Activated CD8-positive, alpha-beta memory T cell treated with anti-CD3 and anti-CD28 coated beads for 48 hours (primary cell): ENCODE measurements around the gene GTF2F2.
"Not testable (repeated sequence)": the region's sequence is repeated elsewhere in the genome, so short reads cannot be mapped to it uniquely, and the experiment has no call there.

ENCODE experiments used
- DNase-seq, 3 experiments: peaks; one replicate each; pipeline ENCODE4 v3.0.0-alpha.2; 2020; ENCODE audit warnings: low read depth in 2 of 3, low spot score in 2 of 3

The GTF2F2 gene

DNA sequence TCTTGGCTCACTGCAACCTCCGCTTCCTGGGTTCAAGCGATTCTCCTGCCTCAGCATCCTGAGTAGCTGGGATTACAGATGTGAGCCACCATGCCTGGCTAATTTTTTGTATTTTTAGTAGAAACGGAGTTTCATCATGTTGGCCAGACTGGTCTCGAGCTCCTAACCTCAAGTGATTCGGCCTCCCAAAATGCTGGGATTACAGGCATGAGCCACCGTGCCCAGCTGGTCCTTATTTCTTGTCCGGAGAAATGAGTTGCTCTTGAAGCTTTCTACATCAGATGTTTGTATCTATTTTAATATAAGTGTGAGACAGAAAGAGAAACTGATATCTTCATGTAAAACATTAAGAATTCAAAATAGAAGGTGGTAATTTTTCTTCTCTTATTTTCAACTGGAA lies 124.4 kb downstream of the GTF2F2 start:
- not testable (repeated sequence) for DNase-seq

DNA sequence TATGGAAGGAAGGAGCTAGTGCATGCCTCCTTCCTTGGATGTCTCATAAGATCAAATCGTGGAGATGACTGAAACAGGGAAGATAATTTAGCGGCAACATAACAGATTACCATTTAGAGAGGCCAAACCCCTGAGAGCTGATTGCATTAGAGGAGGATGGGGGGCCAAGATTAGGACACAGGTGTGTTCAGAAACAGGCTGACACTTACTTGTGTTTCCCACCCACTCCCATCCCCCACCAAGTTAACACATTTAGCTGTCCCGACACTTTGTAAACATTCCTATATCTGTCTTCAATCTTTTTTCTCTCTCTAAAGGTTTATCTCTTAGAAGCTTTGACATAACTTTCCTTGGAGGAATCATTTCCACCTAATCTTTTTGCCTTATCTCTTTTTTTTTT lies 129.4 kb downstream of the GTF2F2 start:
- DNase-seq = no peak

DNA sequence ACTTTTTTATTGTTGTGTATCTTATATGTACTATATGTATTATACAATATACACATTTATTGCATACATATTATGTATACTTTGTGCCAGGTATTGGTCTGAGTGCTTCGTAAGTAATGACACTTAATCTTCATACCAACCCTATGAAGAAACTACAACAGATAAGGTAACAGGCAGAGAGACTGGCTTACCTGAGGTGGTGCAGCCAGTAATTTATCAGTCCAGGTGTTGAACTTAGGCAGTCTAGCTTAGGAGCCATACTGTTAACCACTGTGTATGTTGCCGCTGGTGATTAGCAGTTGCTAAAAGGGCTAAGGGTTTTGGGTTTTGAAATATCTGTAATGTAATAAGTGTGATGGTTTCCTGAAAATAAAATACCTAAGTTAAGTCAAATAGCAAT lies 134.1 kb downstream of the GTF2F2 start:
- DNase-seq = no peak

DNA sequence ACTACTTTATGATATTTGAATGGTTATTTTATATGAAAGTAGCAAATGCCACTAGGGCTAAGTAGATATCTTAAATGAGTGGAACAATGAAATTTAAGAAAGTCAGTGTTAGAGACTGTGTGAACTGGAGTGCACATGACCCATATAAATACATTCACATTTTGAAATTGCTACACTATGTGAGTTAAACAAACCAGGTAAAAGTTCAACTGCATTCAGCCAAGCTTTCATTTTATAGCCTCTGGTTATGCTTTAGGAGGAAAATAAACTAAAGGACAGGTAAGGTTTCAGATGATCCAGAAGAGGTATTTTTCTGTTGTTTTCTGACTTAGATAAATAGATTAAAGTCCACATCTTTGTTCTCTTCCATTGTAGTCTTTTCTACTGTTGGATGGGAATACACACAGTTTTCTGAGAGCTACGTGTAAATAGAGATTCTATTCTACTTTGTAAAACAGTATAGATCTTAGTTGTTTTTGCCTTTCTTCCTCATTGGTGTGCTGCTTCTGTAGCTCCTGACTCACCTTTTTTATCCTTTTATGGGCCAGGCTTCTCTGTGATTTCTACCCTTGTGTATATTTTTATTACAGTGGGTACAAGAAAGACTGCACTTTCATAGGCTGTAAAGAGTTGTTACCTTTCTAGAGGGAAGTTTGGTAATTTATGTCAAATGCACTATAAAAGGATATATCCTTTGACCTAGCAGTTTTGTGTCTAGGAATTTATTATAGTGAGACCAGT lies 135.1 kb downstream of the GTF2F2 start:
- DNase-seq = no peak

DNA sequence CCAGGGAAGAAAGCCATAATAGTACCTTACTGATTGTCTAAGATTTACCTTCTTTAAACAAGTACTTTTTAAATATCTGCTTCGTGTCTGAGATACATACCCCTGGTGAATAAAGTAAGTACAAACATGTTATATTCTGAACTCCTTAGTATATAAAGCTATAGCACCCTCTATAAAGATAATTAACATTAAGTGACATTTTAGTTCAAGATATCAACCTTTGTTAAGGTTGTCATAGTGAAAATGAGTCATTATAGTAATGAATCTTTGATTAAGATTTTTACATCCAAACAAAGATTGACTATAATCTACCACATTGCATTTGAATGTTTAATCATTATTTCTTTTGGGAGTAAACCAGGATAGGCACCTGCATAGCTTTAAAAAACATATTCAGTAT lies 135.9 kb downstream of the GTF2F2 start:
- DNase-seq = no peak

DNA sequence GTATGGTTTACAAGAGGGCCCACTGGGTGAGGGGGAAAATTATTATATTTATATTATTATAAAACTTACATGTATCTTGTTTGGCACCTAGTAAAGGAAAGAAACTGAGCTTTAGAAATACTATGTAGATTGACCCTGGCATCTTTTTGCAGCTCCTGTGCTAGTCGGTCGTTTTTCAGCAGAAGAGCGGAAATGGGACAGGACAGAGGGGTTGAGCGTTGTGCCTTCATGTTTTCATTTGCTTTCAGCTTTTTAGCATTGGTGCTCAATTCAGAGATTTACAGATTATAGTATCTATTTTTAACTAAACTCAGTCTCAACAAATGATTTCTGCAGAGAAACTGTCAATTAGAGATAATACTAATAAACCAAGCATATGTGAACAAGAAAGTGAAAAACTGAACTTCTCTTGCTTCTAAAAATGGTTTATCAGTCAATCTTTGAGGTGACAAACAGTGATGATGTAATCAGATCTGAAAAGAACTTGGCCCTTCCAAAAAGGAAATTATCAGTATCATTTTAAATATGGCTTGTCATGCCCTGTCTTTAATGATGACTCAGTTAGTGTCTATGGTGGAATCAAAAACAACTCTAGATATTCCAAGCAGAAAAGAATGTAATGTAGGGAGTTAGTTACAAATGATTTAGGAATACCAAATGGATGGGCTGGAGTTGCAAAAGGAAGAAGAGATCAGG lies 137.5 kb downstream of the GTF2F2 start:
- no peak for DNase-seq

DNA sequence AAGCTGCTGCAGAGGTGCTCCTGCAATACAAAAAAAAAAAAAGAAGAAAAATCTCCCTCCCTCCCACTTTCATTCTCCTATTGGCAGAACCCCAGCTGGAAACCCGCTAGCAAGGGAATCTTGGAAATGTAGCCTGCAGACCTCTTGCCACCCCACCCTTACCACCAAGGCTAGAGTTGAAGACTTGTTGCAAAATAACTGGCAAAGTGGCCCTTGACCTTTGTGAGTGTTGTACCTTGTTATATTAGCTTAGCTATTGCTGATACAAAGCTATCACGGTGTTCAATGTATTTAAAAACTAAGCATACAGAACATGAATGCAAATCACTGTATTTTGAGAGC lies 138.0 kb downstream of the GTF2F2 start:
- no peak for DNase-seq

DNA sequence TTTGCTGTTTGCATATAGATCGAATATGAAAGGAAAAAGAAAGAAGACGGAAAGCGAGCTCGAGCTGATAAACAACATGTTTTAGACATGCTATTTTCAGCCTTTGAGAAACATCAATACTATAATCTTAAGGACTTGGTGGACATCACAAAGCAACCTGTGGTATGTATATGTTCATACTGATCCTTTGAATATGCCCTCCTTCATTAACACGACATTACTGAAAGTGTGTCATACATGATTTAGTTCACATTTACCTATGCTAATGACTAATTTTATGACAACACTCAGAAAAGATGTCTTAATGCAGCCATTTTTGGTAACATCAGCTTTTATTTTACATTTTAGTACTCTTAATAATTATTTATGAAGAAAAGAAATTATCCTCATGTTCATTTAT lies 146.9 kb downstream of the GTF2F2 start:
- DNase-seq = no peak

DNA sequence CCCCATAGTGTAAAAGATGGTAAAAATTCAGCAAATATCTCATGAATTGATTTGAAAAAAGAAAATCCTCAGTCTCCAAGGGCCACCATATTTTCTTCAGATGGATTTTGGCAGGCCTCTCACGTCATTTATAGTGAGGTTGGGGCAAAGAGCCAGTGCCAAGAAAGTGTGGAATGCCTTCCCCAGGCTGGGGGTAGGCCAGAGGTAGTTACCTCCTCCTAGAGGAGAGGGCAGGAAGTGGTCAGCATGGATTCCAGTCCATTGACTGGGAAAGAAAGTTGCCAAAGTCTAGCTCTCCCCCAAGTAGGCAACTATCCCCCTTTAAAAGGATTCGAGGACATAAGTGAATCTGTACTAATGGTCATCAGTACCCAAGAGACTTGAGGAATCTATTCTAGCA lies 148.9 kb downstream of the GTF2F2 start:
- DNase-seq = no peak

DNA sequence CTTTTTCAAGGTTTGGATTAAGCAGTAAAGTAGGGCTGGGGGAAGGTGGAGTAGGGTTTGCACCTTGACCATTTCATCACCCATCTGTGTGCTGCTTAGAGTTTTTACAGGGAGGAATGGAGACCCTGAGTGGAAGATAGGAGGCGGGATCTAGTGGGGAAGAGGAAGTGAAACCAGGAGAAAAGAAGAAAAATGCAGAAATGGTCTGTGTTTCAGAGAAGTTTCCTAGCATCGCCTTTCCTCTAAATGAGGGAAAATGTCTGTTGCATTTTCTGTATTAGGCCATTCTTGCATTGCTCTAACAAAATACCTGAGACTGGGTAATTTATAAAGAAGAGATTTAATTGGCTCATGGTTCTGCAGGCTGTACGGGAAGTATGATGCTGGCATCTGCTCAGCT lies 156.6 kb downstream of the GTF2F2 start:
- DNase-seq = no peak

DNA sequence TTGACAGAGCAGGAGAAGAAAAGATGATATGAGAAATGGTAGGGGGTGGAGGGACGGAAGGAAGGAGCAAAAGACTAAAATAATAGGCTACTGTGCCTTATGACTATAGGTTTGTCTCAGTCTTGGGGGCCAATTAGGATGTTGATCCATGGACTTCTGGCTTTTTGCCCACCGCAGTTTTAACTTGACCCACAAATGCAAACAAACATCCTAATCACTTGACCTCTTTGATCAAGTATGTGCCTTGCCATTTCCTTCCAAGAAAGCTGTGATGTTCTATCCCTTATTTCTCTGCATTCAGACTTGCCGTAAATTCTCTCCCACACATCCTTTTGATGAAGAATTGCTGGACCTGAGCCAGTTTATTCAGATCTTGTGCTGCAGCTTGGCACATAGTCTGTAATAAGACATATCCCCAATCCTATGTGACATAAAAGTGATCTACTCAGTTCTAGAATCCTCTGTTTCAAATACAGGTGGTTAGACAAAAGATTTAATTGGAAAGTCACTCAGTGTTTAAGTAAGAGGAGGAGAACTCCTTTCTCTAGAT lies 157.9 kb downstream of the GTF2F2 start:
- no peak for DNase-seq

DNA sequence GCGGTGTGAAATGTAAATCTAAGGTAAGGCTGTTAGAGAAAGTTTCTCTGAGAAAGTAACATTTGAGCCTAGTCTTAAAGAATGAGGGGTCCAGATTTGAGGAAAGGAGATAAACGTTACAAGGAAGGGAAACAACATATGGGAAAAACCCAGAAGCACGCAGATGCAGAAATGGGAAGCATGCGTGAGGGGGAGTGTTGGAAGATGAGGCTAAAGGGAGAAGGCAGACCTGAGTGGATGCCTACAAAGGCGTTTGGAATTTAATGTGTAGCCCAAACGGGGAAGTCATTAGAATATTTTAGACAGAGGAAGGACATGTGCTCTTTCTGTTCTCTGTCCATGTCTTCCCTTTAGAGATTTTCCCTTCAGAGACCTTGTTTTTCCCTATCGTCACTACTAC lies 159.7 kb downstream of the GTF2F2 start:
- DNase-seq = no peak

DNA sequence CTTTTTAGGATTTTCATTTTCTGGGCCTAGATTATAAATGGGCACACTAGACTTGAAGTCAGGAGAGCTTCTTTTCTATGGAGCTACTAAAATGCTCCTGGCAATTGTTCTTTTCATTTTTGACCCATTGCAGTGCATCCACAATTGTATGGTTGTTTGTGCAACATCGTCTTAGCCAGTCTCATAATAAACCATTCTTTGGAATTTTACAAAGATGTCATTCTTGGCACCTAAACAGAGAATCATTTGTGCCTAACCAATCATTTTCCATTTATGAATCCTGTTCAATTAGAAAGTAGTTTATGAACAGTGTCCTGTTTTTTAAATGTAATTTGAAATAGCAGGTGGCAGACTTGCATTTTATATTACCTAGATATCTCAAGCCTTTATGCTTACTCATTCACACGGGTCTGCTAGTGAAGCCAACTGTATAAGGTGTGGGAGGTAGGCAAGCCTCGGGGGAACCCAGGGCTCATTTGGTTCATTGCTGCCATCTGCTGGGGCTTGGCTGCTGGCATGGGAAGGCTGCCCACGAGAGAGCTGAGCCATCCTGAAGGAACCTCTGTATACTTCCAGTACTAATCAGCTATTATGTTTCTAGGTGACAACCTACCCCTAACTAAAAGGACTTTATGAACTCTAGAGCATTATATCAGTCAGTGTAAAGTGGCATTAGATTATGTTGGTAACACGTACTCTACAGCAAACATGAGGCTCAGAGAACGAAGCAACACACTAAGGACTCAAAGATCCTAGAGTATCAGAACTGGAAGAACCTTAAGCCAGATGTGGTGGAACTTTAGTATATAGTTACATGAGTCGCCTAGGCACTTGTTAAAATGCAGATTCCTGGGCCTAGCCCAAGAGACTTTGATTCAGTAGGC lies 160.7 kb downstream of the GTF2F2 start:
- DNase-seq = peak in 2 of 3 experiments; percentile 15

DNA sequence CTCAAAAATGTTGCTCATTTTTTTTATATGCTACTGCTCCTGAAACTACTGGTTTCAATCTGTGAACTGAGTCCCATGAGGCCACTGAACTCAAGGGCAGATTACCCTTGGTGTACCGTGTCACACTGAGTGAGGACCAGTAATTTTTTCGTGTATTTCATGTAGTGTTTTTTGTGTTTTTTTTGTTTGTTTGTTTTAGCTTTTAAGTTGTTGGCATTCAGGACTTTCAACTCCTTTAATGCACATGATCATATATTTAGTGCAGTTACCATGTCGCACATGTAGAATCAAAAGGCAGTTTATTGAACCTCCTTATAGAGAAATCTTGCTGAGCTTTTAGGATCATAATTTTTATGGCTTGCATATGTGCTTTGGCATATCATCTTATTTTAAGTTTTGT lies 162.7 kb downstream of the GTF2F2 start:
- no peak for DNase-seq

DNA sequence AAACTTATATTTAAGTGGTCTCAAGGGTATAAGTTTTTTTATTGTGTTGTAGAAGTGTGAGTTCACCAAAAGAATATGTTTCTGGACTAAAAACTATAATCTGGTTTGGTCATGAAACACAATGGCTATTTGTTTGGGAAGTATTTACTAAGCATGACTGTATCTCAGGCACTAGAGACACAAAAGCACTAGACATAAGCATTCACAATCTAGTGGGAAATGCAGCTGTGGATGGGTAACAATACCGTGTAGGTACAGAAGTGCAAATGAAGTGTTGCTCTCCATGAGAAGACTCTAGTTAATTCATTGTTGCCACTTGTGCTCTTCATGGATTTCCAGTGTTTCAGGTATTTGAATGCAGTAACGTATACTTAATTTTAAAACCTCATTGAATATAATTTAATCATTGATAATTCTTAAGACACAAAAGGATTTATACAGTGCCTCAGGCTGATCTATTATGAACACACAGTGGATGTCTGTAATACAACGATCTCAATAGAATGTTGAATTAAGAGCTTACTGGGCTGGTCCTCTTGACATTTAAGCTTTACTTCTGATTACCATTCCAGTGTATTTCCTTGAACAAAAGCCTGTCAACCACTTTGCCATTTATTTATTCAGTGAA lies 169.7 kb downstream of the GTF2F2 start:
- no peak for DNase-seq

DNA sequence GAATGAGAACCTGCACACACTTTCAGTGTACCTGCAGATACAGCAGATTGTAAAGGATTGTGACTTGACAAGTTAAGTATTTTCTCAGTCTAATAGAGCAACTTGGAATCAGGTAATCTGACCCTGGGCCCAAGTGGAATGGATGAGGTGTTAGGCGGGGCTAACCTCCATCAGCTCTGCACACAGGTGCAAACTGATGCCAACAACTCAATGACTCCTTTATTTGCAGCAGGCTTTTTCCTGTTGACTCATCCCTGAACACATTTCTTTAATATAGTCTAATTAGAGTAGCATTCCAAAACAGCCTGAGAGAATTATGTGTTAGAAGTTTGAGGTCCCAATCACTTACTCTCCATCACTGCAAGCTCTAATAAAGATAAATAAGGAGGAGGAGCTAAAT lies 171.9 kb downstream of the GTF2F2 start:
- no peak for DNase-seq

DNA sequence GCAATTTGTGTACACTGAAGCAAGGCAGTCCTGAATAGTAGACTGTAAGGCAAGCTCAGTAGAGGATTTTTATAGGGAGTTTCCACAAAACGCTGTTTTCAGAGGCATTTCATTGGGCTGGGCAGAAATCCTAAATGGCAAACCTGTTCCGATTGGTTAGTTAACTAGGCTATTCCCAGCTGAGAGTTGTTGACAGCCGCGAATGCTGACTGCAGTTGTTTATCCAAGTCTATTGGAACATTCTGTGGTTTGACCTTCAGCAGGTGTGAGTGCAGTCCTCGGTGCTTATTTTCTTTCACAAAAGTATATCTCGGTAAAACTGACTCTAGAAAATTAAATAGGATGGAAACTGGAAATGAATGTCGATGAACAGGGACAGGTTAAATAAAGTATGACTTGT lies 175.2 kb downstream of the GTF2F2 start:
- DNase-seq = no peak

DNA sequence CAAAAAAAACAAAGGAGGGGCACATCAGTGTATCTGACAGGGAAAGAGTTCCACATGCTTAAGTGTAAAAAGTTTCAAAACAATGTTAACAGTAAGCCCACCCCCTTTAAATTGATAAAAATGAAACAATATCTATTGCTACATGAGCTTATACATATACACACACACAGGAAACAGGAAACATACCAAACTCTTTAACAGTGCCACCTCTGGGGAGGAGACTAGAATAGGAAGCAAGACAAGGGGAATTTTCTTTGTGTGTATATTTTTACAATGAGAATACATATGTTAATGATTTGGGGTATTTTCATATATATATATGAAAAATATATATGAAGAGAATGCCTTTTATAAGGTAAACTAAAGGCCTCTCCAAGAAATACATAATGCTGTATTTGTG lies 175.9 kb downstream of the GTF2F2 start:
- DNase-seq = no peak

DNA sequence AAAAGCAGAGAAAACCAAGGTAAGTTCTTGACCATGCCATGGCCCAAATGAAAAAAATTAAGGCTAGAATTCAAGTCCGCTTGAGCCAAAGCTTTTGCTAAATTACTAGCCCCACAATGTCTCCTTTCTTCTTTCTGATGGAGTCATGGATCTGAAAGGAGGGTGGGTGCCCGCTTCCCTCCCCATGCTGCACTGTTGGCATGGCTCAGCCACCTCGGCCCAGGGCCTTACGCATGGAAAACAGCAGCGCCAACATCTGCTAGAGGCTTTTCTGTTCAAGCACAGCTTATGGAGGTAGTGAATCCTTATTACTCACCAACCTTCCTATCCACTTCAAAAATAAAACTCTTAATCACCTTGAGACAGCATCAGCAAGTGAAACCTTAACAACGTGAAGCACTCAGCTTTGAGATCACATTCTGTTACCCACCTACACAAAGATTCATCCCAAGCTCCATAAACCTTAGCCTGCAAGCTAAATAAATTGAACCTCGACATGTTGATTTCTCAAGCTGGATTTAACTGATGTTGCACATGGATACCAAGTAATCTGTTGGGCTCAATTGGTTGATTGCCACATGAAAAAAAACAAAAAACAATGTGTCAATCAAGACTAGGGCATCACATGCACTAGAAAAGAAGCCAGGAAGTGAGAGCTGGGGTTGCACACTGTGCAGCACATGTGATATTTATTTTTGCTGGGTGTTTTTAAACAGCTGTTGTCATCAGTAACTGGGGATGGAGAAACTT lies 177.3 kb downstream of the GTF2F2 start:
- no peak for DNase-seq

DNA sequence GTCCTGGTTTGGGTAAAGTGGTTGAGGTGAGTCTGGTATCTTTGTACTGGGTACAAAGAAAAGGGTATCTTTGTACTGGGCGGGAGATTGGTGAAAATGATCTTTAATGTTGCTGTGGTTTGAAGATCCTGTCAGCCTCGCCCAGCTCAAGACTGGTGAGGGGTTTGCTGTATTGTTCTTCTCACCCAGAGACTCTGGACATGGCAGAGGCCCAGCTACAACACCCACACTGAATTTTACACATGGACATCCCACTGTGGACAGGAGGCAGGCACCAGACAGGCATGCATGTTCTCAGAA lies 177.8 kb downstream of the GTF2F2 start:
- DNase-seq = no peak

DNA sequence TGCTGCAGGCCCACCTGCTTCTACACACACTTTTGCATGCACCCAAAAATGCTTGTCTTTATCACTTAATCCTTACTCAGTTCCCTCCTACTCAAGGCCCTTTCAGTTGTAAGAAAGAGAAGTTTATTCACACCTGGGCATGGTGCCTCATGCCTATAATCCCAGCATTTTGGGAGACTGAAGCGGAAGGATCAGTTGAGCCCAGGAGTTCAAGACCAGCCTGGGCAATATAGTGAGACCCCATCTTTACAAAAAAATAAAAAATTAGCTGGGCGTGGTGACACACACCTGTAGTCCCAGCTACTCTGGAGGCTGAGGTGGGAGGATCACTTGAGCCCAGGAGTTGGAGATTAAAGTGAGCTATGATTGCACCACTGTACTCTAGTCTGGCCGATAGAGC lies 178.2 kb downstream of the GTF2F2 start:
- DNase-seq = not testable (repeated sequence)
